Epithelial cell of esophagus (primary cell): ENCODE measurements around the gene EDC4.

Experiments
- DNase-seq: peaks from one replicate; pipeline ENCODE4 v3.0.0; 2010; ENCODE audit warnings: low read depth
- H3K4me3 ChIP-seq: 2 replicates; pipeline ENCODE4 v1.5.1; 2011; ENCODE audit warnings: mild to moderate bottlenecking, low read length, control low read depth
- CTCF ChIP-seq: IDR thresholded peaks from 2 replicates; pipeline ENCODE4 v1.5.1; 2011; ENCODE audit warnings: low read depth, mild to moderate bottlenecking, low read length, control low read depth, inconsistent platforms; ENCODE audit not compliant: insufficient read depth; ENCODE audit errors: missing control alignments

EDC4 gene

GRCh38 chr16:67872631-67873434 is at the start of gene EDC4:
Gene EDC4 (plus strand): TSS chr16:67873052. CDS start chr16:67873262, 210 bp downstream.
- TF ChIP-seq CTCF, result no peak
- H3K4me3 ChIP-seq, result peak within 1 kb of the TSS; percentile 79
- peak; percentile 73 for DNase-seq

- no peak overlapping the region for H3K4me3 ChIP-seq
- no peak for DNase-seq
- TF ChIP-seq CTCF, result no peak
Observed at GRCh38 chr16:67825119-67825518, 47.7 kb upstream of the EDC4 start.

DNA sequence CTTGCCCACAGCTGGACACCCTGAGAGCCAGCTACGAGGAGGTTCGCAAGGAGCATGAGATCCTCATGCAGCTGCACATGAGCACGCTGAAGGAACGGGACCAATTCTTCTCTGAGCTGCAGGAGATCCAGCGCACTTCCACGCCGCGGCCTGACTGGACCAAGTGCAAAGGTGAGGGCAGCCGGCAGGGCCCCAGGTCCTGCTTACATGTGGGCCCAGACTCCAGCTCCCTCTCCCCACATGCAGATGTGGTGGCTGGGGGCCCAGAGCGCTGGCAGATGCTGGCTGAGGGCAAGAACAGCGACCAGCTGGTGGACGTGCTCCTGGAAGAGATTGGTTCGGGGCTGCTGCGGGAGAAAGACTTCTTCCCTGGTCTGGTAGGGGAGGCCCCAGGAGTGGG is 46.9 kb upstream of the EDC4 start:
- DNase-seq, result no peak
- no peak overlapping the region for H3K4me3 ChIP-seq
- TF ChIP-seq CTCF, result no peak

DNA sequence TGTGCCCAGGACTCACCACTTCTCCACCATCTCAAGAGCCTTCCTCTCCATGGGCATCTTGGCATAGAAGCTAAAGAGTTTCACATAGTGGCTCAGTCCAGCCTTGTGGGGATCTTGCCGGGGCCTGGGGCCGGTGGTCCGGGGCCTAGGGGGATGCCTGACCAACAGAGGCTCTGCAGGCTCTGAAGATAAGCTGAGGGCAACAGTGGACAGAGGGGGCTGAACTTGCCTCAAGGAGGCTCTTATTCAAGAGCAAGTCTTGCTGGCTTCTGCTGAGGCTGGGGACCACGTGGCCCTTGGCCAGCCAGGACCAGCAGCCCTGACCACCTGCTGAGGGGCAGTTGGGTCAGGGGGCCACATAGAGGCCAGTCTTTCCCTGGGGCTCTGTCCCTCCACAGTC is 44.2 kb upstream of the EDC4 start:
- H3K4me3 ChIP-seq, result no peak overlapping the region
- no peak for TF ChIP-seq CTCF
- DNase-seq, result no peak

GRCh38 chr16:67833030-67833414 is 39.8 kb upstream of the EDC4 start:
- no peak for TF ChIP-seq CTCF
- H3K4me3 ChIP-seq, result peak overlapping the region; percentile 71
- DNase-seq, result peak; percentile 90

GRCh38 chr16:67833415-67834241 is 39.2 kb upstream of the EDC4 start:
- DNase-seq, result peak; percentile 86
- no peak for TF ChIP-seq CTCF
- peak overlapping the region; percentile 71 for H3K4me3 ChIP-seq
